Fibroblast of skin of back (primary cell): Measurements from ENCODE around the gene MIER2.
"Not testable (repeated sequence)": the region's sequence is repeated elsewhere in the genome, so short reads cannot be mapped to it uniquely, and the experiment has no call there.

Experiments
- DNase-seq: peaks from one replicate; pipeline ENCODE4 v3.0.0-alpha.2; 2013

The MIER2 gene

DNA sequence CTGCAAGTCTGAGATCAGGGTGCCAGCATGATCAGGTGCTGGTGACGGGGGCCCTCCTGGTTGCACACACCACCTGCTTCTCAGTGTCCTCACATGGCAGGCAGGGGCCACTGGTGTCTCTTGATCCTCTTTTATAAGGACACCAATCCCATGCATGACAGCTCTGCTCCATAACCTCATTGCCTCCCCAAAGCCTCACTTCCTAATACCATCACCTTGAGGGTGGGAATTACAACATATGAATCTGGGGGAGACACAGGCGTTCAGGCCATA lies 15.0 kb upstream of the MIER2 start:
- no peak for DNase-seq

DNA sequence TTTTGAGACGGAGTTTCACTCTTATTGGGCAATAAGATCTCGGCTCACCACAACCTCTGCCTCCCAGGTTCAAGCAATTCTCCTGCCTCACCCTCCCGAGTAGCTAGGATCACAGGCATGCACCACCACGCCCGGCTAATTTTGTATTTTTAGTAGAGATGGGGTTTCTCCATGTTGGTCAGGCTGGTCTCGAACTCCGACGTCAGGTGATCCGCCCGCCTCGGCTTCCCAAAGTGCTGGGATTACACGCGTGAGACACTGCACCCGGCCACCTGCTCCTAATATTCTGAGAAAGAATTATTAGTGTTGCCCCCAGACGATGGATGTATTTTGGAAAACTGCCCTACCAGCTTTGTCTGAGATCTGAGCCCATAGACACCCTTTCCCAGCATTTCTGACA lies 10.9 kb upstream of the MIER2 start:
- DNase-seq, result not testable (repeated sequence)

DNA sequence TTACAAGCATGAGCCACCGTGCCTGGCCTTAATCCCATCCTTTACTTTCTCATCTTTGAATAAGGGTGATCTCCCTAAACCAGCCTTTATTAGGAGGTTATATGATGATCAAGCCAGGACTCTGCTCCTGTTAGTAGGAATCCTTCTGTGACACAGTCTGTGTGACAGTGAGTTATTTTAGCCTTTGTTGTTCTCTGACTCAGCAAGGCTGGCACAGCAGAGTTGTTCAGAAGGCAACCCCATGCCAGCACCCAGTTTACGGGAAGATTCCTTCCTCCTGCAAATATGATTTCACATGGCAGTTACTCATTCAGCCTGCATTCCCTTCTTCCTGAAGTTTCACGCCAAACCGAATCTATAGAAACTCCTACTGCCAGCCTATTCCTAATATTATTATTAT lies 10.5 kb upstream of the MIER2 start:
- DNase-seq, result no peak

DNA sequence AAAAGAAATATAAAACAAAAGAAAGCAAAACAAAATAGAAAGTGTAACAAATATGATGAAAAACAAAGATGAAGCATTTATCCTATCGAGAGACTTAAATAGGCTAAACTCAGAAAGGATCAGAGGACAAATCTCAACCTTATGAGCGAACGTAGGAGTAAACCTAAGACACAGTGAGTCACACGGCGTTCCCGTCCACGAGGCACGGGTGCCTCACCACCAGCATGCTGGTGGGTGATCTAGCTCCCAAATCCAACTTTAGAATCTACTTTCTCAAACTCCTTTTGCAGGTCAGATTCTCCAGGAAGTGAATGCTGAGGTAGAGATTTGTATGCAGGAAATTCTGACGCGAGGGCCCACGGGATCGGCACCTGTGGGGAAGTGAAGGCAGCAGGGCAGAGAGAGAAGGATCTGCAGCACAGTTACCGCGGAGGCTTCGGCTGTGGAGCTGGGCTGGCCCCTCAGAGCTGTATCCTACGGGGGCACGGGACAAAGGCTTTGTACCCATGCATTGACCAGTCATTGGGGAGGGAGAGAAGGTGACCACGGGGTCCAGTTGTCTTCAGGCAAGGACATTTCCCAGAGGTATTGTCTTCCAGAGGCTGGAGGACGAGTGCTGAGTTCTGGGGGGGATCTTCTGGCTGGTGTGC lies 7.5 kb upstream of the MIER2 start:
- no peak for DNase-seq

DNA sequence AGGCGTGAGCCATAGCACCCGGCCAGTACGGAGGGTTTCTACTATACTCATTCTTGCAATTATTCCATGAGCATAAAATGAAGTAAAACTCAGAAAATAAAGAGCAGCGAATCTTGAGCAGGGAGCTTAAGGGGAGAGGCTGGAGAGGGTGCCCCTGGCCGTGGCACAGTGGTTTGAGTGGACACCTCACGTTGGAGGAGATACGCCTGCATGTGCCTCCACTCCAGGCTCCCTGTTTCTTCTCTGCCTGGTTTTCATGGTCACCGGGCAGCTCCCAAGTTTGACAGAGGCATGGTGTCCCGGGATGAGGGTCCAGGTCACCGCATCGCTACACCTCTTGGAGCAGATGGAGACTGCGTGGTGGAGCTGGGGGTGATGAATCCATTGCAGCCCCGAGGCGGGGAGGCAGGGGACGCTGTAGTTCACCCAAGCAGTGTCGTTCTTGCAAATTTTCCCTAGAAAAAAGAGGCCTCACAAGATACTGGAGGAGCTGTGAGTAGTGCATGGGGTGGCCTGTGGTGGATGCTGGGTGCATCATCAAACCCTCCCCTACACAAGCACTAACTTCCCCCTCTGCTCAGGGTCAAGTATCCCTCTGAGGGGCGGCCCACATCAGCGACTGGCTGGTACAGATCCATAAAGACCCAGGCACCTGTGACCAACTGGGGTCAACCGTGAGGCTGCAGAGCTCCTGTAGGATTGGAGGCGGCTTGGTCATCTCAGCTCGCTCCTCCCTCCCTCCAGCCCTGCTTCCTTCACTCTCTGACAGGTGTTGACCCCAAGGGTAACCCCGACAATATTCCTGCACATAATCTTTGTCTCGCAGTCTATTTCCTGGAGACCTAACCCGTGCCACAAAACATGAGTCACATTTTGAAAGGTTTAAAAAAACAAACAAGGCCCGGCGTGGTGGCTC lies 3.6 kb upstream of the MIER2 start:
- no peak for DNase-seq

DNA sequence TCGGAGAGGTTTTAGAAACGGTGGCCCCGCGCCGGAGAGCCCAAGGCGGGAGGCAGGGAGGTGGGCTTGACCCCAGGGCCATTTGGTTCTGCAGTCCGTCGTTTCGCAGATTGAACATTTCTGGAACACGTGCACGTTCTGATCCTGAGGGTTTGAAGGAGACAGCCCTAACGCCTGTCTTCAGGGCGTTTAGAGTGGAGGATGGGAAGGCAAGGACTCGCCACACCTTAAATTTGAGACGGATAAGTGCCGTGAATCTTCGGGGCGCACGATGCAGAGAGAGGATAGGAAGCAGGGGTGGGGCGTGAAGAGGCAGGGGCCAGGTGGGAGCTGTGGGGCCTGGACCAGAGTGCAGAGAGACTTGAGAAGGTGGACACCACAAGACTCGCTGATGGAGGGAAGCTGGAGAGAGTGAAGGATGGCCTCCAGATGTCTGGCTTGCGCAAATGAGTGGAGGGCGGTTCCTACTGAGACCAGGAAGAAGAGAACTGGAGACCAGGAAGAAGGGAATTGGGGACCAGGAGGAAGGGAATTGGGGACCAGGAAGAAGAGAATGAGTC lies 804 bp upstream of the MIER2 start:
- no peak for DNase-seq

DNA sequence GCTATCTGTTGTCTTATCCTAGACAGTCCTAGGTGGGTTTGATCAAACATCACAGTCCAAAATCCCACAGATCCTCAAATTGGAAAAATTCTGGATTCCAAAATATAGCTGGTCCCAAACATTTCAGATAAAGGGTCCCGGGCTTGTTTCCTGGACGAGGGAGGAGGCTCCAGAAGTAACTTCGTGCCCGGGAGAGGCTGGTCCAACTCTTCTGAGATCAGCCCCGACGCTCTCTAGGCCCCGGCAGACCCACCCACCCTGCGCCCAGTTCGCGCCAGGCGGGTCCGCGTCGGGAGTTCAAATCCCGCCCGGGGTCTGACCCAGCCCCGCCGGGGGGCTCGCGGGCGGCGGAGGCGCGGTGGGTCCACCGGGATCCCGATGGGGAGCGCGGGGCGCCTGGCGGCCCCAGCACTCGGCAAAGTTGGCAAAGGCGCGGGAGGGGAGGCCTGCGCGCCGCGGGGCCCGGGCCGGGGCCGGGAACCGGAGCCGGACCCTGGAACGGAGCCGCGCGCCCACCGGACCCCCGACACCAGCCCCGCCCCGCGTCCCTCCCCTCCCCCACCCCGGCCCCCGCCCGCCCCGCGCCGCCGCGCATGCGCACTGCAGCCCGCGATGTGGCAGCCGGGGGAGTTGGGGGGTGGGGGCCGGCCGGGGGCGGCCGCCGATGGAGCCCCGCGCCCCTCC lies 513 bp downstream of the MIER2 start:
- DNase-seq, result peak; percentile 24

DNA sequence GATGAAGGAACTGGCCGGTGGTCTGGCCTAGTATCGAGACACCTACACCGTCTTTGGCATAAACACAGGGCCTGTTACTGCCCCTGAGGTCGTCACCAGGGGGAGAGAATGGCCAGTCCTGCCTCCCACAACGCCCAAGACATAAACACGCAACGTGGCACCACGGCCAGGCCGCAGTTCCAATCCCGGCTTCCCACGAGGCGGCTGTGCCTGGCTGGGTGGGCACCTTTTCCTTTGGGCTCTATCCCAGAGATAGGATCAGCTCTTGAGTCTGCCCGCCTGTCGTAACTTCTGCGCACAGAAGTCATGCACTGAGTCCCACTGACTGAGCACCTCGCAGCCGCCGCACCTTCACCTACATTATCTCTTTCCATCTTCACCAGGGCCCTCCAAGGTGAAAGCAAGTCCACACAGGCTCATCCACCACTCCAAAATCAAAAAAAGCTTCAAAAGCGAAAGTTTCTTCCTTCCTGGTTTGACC lies 1.1 kb downstream of the MIER2 start:
- DNase-seq, result no peak

DNA sequence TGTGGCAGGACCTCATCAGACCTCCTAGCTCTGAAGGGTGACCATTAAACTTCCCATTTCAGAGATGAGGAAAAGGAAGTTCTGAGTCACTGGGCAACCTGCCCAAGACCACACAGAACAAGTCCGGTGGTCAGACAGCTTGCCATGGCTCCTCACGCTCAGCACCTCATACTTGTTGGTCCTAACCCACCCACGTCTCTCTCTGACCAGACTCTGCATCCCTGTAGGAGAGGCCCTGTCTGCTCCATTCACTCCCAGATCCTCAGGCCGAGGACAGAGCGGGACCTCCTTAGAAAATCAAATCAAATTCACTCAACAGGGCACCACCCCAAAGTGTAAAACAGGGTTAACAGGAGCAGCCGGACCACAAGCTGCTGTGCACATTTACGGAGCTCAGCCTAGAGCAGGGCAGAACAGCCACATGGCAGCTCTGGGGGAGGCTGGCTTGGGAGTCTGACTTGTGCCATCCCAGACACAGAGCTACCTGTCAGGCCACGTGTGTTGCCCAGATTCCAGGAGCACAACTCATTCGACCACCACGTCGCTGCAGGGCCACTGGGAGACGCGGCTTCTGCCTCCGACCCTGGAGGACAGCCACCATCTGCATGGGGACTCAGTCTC lies 1.7 kb downstream of the MIER2 start:
- peak; percentile 80 for DNase-seq

DNA sequence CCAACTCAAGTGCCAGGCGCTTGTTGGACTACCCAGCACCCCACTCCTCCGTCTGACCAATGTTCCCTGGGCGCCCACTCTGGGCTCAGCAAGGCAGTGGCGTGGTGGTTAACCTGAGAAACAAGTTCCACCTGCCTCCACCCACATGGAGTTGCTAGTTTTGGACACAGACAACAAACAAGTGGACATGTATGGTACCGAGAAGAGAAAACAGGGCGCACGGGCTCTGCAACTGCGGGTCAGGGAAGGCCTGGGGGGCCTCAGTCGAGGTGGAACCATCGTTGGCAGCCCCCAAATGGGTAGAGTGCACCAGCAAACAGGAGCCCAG lies 2.5 kb downstream of the MIER2 start:
- DNase-seq, result no peak

DNA sequence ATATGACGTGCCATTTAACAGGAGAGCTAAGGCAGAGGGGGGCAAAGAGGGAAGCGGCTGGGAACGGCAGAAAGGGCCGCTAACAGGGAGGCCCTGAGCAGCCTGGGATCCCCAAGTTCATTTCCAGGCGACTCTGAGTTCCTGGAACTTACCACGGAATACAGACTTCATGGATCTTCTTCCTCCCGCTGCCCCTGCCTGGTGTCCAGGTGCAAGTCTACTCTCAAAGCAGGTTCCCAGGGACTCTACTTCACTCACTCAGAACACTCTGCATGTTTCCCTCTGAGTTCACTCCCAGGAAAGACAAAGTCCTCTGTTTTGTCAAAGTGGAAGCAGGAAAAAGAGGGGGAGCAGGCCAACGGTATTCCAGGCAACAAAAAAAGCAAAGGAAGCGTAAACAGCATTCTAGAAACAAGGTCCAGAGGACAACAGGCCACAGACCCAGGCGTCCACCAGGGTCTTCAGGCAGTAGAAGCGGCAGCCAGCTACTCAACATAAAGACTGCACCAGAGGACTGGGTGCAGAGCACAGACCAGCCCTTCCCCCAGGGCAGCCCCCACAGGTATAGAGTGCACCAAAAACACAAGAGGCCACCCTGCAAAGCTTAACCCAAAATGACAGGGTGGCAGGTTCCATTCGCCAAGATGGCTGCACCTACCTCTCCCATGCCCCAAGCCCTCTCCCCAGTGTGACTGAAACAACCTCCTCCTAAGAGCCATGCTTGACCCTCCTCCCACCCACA lies 3.0 kb downstream of the MIER2 start:
- DNase-seq, result no peak

DNA sequence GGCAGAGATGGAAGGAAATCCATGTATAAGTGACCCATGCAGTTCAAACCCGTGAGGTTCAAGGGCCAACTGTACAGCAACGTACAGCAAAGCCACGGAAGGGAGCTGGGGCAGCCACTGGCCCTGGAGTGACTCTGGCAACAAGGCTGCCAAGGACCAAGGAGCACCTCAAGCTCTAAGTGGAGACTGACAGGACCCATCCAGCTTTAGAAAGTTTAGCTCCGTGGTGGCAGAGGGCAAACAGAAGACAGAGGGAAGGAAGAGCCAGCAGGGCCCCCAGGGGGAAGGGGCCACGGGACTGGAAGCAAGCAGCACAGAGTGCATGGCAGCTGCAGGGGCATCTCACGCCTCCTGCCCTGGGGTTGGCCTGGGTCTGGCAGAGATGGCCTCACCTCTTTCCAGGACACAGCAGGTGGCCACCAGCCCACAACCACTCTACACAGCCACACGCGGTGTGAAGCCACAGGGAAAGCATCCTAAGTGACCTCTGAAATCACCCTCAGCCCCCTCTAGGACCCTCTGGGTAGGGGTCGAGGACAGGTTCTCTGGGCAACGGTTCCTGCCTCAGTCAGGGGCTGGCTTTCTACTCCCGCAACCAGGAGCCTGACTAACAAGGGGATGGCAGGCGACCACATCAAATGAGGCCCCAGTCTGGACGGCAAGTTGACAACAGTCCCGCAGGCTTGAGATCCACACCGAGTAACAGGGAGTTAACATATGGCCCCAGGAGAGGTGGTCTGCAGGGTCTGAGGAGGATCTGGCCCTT lies 3.8 kb downstream of the MIER2 start:
- DNase-seq, result no peak

DNA sequence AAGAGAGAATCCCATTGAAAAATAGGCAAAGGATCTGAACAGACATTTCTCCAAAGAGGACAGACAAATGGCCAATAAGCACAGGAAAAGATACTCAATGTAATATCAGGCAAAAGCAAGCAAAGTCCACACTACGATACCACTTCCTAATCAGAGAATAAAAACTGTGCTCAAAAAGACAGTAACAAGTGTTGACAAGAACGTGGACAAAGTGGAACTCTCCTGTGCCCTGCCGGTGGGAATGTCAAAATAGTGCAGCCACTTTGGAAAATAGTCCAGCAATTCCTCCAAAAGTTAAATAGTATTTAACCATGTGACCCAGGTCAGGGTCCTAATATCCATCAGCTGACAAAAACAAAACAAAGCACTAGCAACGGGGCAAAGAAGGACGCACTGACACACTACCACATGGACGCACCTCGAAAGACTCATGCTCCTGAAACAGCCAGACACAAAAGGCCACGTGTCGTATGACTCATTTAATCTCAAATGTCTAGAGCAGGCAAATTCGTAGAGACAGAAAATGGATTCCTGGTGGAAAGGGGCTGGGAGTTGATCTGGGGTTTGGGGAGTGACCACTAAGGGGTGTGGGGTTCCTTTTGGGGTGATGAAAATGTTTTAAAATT lies 5.2 kb downstream of the MIER2 start:
- no peak for DNase-seq

DNA sequence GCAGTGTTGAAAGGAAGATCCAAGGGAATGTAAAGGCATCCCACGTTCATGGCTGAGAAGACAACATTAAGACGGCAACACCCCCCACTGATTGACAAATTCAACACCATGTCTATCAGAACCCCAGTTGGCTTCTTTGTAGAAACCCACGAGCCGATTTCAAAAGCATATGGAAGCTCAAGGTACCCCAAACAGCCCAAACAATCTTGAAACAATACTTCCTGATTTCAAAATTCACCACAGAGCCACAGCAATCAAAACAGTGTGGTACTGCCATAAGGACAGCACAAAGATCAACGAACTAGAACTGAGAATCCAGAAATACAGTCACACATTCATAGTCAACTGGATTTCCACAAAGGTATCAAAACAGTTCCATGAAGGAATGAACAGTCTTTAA lies 6.2 kb downstream of the MIER2 start:
- DNase-seq, result no peak

DNA sequence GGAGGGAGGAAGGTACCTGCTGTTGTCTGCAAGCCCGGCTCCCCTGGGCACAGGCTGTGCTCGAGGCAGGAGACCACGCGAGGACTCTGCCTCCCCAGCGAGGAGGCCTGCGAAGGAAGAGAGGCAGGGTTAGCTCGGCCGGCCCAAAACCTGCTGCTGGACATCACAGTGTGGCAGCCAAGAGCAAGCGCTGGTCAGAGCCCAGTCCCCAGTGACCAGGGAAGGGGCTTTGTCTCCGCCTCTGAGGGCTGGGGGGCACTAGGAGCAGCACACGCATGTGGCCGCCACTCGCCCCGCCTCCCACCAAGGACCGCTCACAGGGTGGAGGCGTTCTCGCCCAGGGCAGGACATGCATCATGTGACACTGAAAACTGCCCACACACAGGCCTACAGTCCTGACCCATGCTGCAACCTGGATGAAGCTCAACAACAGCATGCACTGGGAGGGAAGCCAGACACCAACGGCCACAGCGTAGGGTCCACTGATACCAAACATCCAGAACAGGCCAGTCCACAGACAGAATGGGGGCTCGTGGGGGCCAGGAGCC lies 8.5 kb downstream of the MIER2 start:
- no peak for DNase-seq

DNA sequence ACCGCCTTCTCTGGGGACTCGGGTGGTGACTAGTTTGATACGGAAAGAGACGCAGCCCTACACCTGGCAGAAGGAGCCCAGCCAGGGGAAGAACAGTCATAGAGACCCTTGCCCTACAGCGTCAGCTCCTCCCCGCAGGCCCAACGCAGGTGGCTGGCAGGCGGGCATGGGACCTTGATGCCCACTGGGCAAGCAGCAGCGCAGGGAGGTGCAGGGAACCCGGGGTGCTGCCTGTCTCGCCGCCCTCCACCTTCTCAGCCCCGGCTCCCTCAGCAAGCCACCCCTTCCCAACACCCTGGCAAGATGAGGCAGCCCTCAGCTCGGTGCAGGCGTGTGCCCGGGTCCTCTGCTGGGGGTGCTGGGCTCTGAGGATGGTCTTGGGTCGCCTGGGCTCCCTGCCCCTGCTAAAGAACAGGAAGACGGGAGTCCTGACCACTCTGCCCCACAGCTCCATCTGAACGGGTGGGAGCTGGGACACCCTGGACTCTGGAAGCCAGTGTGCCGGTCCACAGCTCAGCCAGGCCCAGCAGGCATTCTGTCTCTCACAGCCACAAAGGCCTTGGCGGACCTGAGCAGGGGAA lies 9.0 kb downstream of the MIER2 start:
- DNase-seq, result no peak

DNA sequence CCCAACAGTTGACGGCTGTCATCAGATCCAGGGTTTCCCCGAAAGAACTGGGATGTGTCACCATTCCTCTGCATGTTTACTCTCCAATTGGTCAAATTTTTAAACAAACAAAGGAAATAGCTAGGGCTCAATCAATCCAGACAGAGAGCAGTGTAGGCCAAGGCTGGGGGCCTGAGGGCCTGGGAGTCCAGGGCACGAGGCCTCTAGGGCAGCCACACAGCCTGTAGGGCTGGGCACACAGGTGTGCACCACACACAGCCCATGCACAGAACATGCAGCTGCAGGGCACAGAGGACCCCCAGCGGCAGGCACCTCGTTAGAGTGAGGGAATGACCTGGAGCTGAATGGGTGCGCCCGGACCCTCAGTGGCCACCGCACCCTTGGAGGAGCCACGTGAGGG lies 9.5 kb downstream of the MIER2 start:
- DNase-seq, result no peak

DNA sequence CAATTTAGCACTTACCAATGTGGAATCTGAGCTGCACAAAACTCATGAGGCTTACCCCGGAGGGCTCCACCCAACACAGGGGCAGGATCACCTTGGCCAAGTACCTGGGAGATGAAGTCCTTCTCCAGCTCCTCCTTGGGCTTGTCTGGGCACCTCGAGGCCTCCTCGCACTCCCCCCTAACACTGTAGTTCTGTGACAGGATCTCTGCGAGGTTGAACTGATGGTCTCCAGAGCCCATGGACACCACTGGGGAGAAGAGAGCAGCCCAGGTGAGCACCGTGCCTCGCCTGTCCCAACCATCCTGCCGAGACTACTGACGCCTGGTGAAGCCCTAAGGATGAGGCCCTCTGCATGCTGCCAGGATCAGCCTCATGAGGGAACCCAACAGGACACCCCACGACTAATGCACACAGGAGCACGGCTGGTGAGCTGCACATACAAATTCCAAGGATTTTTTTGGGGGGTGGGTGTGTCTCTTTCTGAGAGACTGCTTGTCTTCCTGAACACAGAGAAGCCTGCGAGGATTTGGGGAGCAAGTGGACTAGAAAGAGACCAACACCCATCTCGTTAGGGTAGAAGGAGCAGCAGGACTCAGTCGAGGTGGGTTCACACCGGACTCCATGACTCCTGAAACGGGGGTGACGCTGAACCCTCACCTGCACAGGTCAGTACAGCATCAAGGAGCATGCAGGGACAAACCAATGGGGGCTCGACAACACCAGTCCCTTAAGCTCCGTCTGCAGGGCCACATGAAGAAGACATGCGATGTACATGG lies 10.1 kb downstream of the MIER2 start:
- DNase-seq, result no peak

DNA sequence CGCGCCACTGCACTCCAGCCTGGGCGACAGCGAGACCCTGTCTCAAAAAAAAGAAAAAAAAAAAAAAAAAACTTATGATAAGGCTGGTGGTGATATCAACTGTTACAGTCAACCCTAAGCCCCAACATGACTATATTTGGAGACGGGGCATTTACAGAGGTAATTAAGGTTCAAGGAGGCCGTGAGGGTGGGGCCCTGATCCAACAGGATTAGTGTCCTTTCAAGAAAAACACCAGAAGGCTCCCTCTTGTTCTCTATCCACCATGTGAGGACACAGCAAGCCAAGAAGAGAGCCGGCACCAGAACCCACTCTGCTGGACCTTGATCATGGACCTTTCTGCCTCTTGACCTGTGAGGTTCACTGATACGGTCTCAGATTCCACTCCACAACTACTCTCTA lies 14.1 kb downstream of the MIER2 start:
- DNase-seq, result no peak

DNA sequence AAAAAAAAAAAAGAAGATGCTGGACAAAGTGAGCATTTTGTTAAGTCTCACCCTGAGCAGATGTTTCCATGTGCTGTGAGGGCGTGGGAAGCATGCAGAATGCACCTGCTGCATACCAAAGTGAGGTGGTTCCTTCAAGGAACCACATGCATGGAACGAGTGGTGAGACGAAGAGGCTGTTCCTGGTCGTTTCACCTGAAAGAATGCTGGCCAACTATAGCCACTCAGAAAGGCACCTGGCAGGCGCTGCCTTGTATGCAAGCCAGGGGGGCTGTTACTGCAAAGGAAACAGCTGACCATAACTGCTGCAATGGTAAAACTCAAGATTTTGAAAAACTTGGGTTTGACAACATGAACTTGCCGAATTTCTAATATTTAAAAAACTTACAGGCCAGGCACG lies 14.7 kb downstream of the MIER2 start:
- no peak for DNase-seq
